Endothelial cell of umbilical vein (primary cell): ENCODE data around the gene ZBTB20. TPM values are rescaled to one million over a fixed set of nuclear protein-coding genes. Genes with fewer than 3 reads are reported as not detected.

ENCODE experiments used
- BruUV-seq: library from RNA; stranded (reverse); fragments of 400-500 nt; replicated peaks from 2 replicates; lab custom pipeline; 2021; lab: Mats Ljungman, UMichigan
- CTCF ChIA-PET: fragments of 300-600, 350-600 bp; sonication (Branson Sonifier 250); formaldehyde crosslinking; loops from one replicate; lab custom pipeline; 2021; ENCODE audit warnings: antibody characterized with exemption, inconsistent platforms; lab: Charles Lee
- POLR2A ChIA-PET: fragments of 300-600, 350-600 bp; sonication (Branson Sonifier 250); formaldehyde crosslinking; loops from one replicate; lab custom pipeline; 2021; ENCODE audit warnings: antibody characterized with exemption, inconsistent platforms; lab: Charles Lee
- DNase-seq: peaks from one replicate; pipeline ENCODE4 v3.0.0-alpha.2; 2011; ENCODE audit warnings: low read depth, low spot score
- FAIRE-seq: peaks from 2 replicates; lab custom pipeline; 2011; peaks lifted over from hg19 to GRCh38; lab: Jason Lieb, UNC
- H2AFZ ChIP-seq: 2 replicates; pipeline ENCODE4 v1.6.0; 2012; ENCODE audit warnings: low read depth, low read length, control low read depth, inconsistent platforms
- H3K27ac ChIP-seq: 2 replicates; pipeline ENCODE4 v1.5.1; 2011; ENCODE audit warnings: low read depth, mild to moderate bottlenecking, control low read depth, low read length, moderate library complexity; ENCODE audit not compliant: insufficient read depth
- H3K27me3 ChIP-seq, 2 experiments: 2 replicates each; pipeline versions ENCODE4 v1.6.0 to v1.6.1; 2011; ENCODE audit warnings: low read length in 2 of 2, mixed read lengths in 1 of 2; ENCODE audit not compliant: control insufficient read depth in 2 of 2, insufficient read depth in 2 of 2
- H3K36me3 ChIP-seq, 2 experiments: 2 replicates in 1 of 2; 3 replicates in 1 of 2; pipeline ENCODE4 v1.5.1; 2011; ENCODE audit warnings: low read length in 2 of 2, mild to moderate bottlenecking in 1 of 2, moderate library complexity in 1 of 2; ENCODE audit not compliant: control insufficient read depth in 2 of 2, insufficient read depth in 2 of 2; ENCODE audit errors: extremely low read depth in 1 of 2
- H3K4me1 ChIP-seq: 3 replicates; pipeline ENCODE4 v1.5.1; 2011; ENCODE audit warnings: mild to moderate bottlenecking, low read length; ENCODE audit not compliant: control insufficient read depth, insufficient read depth; ENCODE audit errors: extremely low read depth
- H3K4me2 ChIP-seq: 2 replicates; pipeline ENCODE4 v1.6.1; 2011; ENCODE audit warnings: low read length, control low read depth, mixed read lengths; ENCODE audit not compliant: insufficient read depth
- H3K4me3 ChIP-seq, 3 experiments: fragments of 200-600 bp in 1 of 3; sonication (generic), shearing (Covaris generic) in 1 of 3; replicated peaks in 1 of 3; 2 replicates each; pipeline ENCODE4 v1.5.1; 2011 to 2016; ENCODE audit warnings: control low read depth in 3 of 3, low read length in 3 of 3, mild to moderate bottlenecking in 2 of 3, inconsistent platforms in 1 of 3, low read depth in 1 of 3, moderate library complexity in 1 of 3; ENCODE audit not compliant: insufficient read depth in 1 of 3
- H3K79me2 ChIP-seq: 2 replicates; pipeline ENCODE4 v1.6.0; 2012; ENCODE audit warnings: low read length, inconsistent platforms; ENCODE audit not compliant: control insufficient read depth, insufficient read depth
- H3K9ac ChIP-seq: replicated peaks from 2 replicates; pipeline ENCODE3; 2011; ENCODE audit warnings: low read length, control low read depth; ENCODE audit not compliant: insufficient read depth; ENCODE audit errors: extremely low read depth
- H3K9me1 ChIP-seq: replicated peaks from 3 replicates; pipeline ENCODE4 v1.6.0; 2011; ENCODE audit warnings: mild to moderate bottlenecking, low read length; ENCODE audit not compliant: control insufficient read depth, insufficient read depth; ENCODE audit errors: extremely low read depth
- H3K9me3 ChIP-seq: replicated peaks from 2 replicates; pipeline ENCODE4 v1.5.1; 2012; ENCODE audit warnings: low read length, inconsistent platforms; ENCODE audit not compliant: control insufficient read depth, insufficient read depth
- H4K20me1 ChIP-seq: replicated peaks from 2 replicates; pipeline ENCODE3; 2011; ENCODE audit warnings: mild to moderate bottlenecking, low read length; ENCODE audit not compliant: control insufficient read depth, insufficient read depth; ENCODE audit errors: extremely low read depth
- CTCF ChIP-seq, 2 donors: IDR thresholded peaks; 1 replicate in 1 of 2; 2 replicates in 1 of 2; pipeline ENCODE4 v1.5.1; 2011; ENCODE audit warnings: low read length in 2 of 2, mild to moderate bottlenecking in 2 of 2, moderate library complexity in 2 of 2, control low read depth in 1 of 2, inconsistent platforms in 1 of 2, low read depth in 1 of 2; ENCODE audit not compliant: insufficient read depth in 1 of 2; ENCODE audit errors: extremely low read depth in 1 of 2
- EZH2 ChIP-seq: IDR thresholded peaks from 2 replicates; pipeline ENCODE4 v1.6.1; 2012; ENCODE audit warnings: borderline replicate concordance, low read depth, mild to moderate bottlenecking, moderate library complexity, low read length, inconsistent platforms; ENCODE audit not compliant: severe bottlenecking
- FOS ChIP-seq: IDR thresholded peaks from 2 replicates; pipeline ENCODE4 v1.6.1; 2011; ENCODE audit warnings: mild to moderate bottlenecking, low read length, moderate library complexity, borderline replicate concordance; ENCODE audit not compliant: insufficient read depth
- GATA2 ChIP-seq: IDR thresholded peaks from 2 replicates; pipeline ENCODE4 v1.7.0; 2011; ENCODE audit warnings: low read depth, mild to moderate bottlenecking, moderate library complexity, mixed read lengths, low read length; ENCODE audit not compliant: insufficient read length, insufficient read depth
- JUN ChIP-seq: IDR thresholded peaks from 2 replicates; pipeline ENCODE4 v1.6.1; 2011; ENCODE audit warnings: borderline replicate concordance, low read depth; ENCODE audit not compliant: insufficient read length, insufficient read depth
- MAX ChIP-seq: IDR thresholded peaks from 2 replicates; pipeline ENCODE4 v1.6.1; 2011; ENCODE audit not compliant: insufficient read depth, insufficient read length
- MYC ChIP-seq: IDR thresholded peaks from one replicate; pipeline ENCODE4 v1.6.1; 2011; ENCODE audit warnings: mild to moderate bottlenecking, low read depth, low read length
- POLR2A ChIP-seq: IDR thresholded peaks from 2 replicates; pipeline ENCODE4 v1.6.1; 2012; ENCODE audit warnings: low read depth, mild to moderate bottlenecking, control low read depth, low read length
- POLR2AphosphoS5 ChIP-seq: IDR thresholded peaks from 2 replicates; pipeline ENCODE4 v1.6.1; 2012; ENCODE audit warnings: low read depth, mild to moderate bottlenecking, control low read depth, low read length, moderate library complexity; ENCODE audit not compliant: insufficient read depth
- dilution Hi-C: fragments of 300-500 bp; cut with MboI; formaldehyde crosslinking; loops from one replicate; pipeline ENCODE4 v1.15.0; 2019; ENCODE audit warnings: low sequenced_read_pairs; ENCODE audit not compliant: extremely low pct_ligation_motif_present
- intact Hi-C: fragments of 100-400 bp; cut with micrococcal nuclease; formaldehyde crosslinking; loops from one replicate; pipeline ENCODE4 v1.10.0; 2022
- polyA plus RNA-seq, 4 experiments: library from polyadenylated mRNA; depleted of rRNA in 3 of 4; stranded (reverse) in 3 of 4; unstranded in 1 of 4; fragments of >200 nt; gene quantifications; 2 replicates each; pipeline versions ENCODE4 v1.2.1 to v1.2.3, GENCODE V29; 2011 to 2012; ENCODE audit warnings: missing spikeins in 1 of 4
- total RNA-seq: library from RNA; stranded (reverse); gene quantifications from 2 replicates; pipeline ENCODE4 v1.2.3, GENCODE V29; 2021

ZBTB20 gene
- total and polyA plus RNA-seq, 2 donors (not counting 3 experiments of a cell fraction or from before 2014, with no cell fraction given) = 2.1 to 20.5 TPM

- no peaks in the 10 kb centered on the region for H4K20me1 ChIP-seq
- H3K9ac ChIP-seq = no peak overlapping the region
- no peaks in the 10 kb centered on the region for H3K4me1 ChIP-seq
- ChIA-PET CTCF (no interaction called here), POLR2A (no interaction called here)
- H3K9me3 ChIP-seq = no peaks in the 10 kb centered on the region
- no peaks in the 10 kb centered on the region for H3K36me3 ChIP-seq
- H2AFZ ChIP-seq = no peak overlapping the region
- H3K79me2 ChIP-seq = no peaks in the 10 kb centered on the region
- no peaks in the 10 kb centered on the region for H3K9me1 ChIP-seq
- dilution Hi-C loops (no loop called here), intact Hi-C loops (no loop called here)
- H3K27me3 ChIP-seq = no peaks in the 10 kb centered on the region
- no peak overlapping the region for H3K4me2 ChIP-seq
- no peak overlapping the region for H3K4me3 ChIP-seq
- FAIRE-seq = no peak
- BruUV-seq = no TSS peak
- no peak overlapping the region for H3K27ac ChIP-seq
- TF ChIP-seq EZH2 (no peak), JUN (no peak), MAX (no peak), FOS (no peak), CTCF (IDR thresholded peaks at IDR 0.05; ENCODE audit: extremely low read depth in 1 of 2, insufficient read depth in 1 of 2, low read depth in 1 of 2, low read length in 2 of 2) (no peak), MYC (no peak), POLR2AphosphoS5 (no peak), GATA2 (no peak), POLR2A (no peak)
- no peak for DNase-seq
These were observed 193.8 kb downstream of the ZBTB20 start for GRCh38 chr3:114953215-114953799.
